ENCODE results near the gene DHRS12. TPM values are rescaled to one million over a fixed set of nuclear protein-coding genes. Genes with fewer than 3 reads are reported as not detected.

DHRS12 gene
- total RNA-seq, 1 experiment from 2014 or later: 6.8 TPM

DNA sequence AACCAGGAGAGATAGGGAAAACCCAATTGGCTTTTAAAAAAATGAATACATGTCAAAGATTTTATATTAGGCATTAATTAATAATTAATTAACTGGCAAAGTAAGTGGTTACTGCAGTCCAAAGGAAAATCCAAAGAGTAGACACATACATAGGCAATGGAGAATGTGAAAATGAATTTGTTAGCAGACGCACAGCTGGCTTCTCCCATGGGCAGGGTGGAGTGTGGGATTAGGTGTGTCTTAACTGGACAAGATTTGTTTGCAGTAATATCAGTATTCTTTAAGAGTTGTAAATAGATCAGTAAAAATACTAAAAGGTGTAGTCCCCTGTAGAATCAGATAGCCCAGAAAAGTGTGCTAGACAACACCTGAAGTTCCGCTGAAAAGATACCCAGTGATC lies 58.7 kb downstream of the DHRS12 start:
- Mint-ChIP-seq H3K27ac (ENCODE audit: low read depth, unreplicated experiment) (no peak overlapping the region), H3K9me3 (ENCODE audit: unreplicated experiment) (no peaks in the 10 kb centered on the region), H3K4me1 (ENCODE audit: insufficient read depth, unreplicated experiment) (no peaks in the 10 kb centered on the region), H3K27me3 (ENCODE audit: insufficient read depth, unreplicated experiment) (no peaks in the 10 kb centered on the region), H3K4me3 (ENCODE audit: unreplicated experiment) (no peak overlapping the region), H3K36me3 (ENCODE audit: insufficient read depth, unreplicated experiment) (peaks cover 81% of the 10 kb centered on the region)
- intact Hi-C loops (cut with micrococcal nuclease): no loop called here
- TF ChIP-seq, protein P1, sequence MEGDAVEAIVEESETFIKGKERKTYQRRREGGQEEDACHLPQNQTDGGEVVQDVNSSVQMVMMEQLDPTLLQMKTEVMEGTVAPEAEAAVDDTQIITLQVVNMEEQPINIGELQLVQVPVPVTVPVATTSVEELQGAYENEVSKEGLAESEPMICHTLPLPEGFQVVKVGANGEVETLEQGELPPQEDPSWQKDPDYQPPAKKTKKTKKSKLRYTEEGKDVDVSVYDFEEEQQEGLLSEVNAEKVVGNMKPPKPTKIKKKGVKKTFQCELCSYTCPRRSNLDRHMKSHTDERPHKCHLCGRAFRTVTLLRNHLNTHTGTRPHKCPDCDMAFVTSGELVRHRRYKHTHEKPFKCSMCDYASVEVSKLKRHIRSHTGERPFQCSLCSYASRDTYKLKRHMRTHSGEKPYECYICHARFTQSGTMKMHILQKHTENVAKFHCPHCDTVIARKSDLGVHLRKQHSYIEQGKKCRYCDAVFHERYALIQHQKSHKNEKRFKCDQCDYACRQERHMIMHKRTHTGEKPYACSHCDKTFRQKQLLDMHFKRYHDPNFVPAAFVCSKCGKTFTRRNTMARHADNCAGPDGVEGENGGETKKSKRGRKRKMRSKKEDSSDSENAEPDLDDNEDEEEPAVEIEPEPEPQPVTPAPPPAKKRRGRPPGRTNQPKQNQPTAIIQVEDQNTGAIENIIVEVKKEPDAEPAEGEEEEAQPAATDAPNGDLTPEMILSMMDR (IDR thresholded peaks at IDR 0.05; ENCODE audit: unreplicated experiment): no peak
- BruUV-seq (replicated peaks): no TSS peak
- ChIA-PET POLR2A (interaction anchor here (0.6 to 2.2 kb wide), 3 partner anchors 18 to 292 kb away, joined by 3 to 4 read pairs (median 3); partner anchors contain the start of gene INTS6), CTCF (no interaction called here)
- no peak for DNase-seq (ENCODE audit: unreplicated experiment)

DNA sequence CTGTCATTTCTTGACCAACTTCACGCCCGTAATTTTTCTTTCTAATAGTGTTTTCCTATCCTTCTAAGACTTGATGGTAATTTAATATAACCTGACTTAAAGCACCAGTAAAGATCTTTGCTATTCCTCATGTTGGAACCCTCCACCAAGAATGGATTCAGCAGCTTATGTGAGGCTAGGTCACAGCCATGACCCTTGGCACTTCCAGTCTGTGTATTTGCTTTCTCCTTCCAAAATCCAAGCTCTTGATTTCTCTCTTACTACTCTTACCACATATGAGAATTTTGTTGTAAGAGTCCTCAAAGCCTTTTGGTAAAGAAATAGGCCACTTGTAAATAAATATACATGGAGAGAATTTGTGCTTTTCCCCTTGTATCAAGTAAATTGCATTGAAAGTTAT lies 61.4 kb downstream of the DHRS12 start:
- H3K4me1 Mint-ChIP-seq (ENCODE audit: insufficient read depth, unreplicated experiment): no peaks in the 10 kb centered on the region
- CTCF ChIA-PET: interaction anchor here (0.6 to 1.4 kb wide), 4 partner anchors 11 to 195 kb away, joined by 3 to 6 read pairs (median 4); no protein-coding TSS in a partner anchor
- H3K27ac Mint-ChIP-seq (ENCODE audit: low read depth, unreplicated experiment): no peak overlapping the region
- intact Hi-C loops (cut with micrococcal nuclease): no loop called here
- H3K9me3 Mint-ChIP-seq (ENCODE audit: unreplicated experiment): no peaks in the 10 kb centered on the region
- H3K27me3 Mint-ChIP-seq (ENCODE audit: insufficient read depth, unreplicated experiment): no peaks in the 10 kb centered on the region
- POLR2A ChIA-PET: interaction anchor here (0.6 to 1.3 kb wide), 5 partner anchors 10 to 51 kb away, joined by 3 to 4 read pairs (median 4); no protein-coding TSS in a partner anchor
- peaks cover 79% of the 10 kb centered on the region for H3K36me3 Mint-ChIP-seq (ENCODE audit: insufficient read depth, unreplicated experiment)
- TF ChIP-seq, protein P1 (IDR thresholded peaks at IDR 0.05; ENCODE audit: unreplicated experiment): no peak
- DNase-seq (ENCODE audit: unreplicated experiment): no peak
- no TSS peak for BruUV-seq (replicated peaks)
- no peak overlapping the region for H3K4me3 Mint-ChIP-seq (ENCODE audit: unreplicated experiment)

DNA sequence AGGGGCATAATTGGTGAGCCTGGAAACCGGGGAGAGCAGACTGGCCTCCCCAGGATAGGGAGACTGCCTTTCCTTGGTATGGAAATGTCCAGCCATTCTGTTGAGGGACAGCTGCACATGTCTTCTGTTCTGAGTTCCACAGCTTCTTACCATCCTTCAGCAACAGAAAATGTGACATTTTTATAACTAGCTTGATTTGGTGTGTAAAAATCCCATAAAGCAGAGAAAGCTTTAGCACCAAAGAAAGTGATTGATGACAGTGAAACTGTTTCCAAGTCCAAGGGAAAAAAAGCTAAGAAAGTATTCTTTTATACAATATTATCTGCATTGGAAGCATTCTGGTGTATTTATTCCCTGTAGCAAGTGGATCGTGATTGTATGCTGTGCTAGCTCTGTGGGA lies 61.9 kb downstream of the DHRS12 start:
- Mint-ChIP-seq H3K4me1 (ENCODE audit: insufficient read depth, unreplicated experiment) (no peaks in the 10 kb centered on the region), H3K9me3 (ENCODE audit: unreplicated experiment) (no peaks in the 10 kb centered on the region), H3K4me3 (ENCODE audit: unreplicated experiment) (no peak overlapping the region), H3K36me3 (ENCODE audit: insufficient read depth, unreplicated experiment) (peaks cover 77% of the 10 kb centered on the region), H3K27me3 (ENCODE audit: insufficient read depth, unreplicated experiment) (no peaks in the 10 kb centered on the region), H3K27ac (ENCODE audit: low read depth, unreplicated experiment) (no peak overlapping the region)
- CTCF ChIA-PET: interaction anchor here (0.5 to 1.4 kb wide), 9 partner anchors 11 to 310 kb away, joined by 3 to 6 read pairs (median 5); no protein-coding TSS in a partner anchor
- no peak for DNase-seq (ENCODE audit: unreplicated experiment)
- TF ChIP-seq, protein P1 (IDR thresholded peaks at IDR 0.05; ENCODE audit: unreplicated experiment): no peak
- BruUV-seq (replicated peaks): no TSS peak
- intact Hi-C loops (cut with micrococcal nuclease): no loop called here
- POLR2A ChIA-PET: interaction anchor here (0.6 to 1.4 kb wide), 6 partner anchors 10 to 51 kb away, joined by 3 to 4 read pairs (median 4); no protein-coding TSS in a partner anchor

DNA sequence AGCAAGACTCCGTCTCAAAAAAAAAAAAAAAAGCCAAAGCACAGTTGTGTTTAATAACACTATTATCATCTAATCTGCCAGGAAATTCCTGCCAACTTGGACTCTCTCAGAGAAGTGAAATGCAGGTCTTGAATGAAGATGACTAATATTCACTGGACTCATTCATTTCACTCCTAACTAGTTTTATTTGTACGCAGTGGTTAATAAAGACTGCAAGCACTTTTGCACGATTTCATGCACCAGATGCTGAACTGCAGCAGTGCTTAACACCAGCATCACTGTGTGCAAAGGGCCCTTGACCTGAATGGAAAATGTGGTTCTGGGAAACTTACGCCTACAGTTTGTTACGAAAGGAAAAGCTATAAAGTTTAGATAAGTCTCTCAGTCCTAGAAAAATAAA lies 63.3 kb downstream of the DHRS12 start:
- ChIA-PET CTCF (interaction anchor here (0.8 to 1.4 kb wide), 4 partner anchors 8 to 115 kb away, joined by 3 to 5 read pairs (median 5); no protein-coding TSS in a partner anchor), POLR2A (interaction anchor here (0.6 to 1.4 kb wide), 4 partner anchors 30 to 288 kb away, joined by 3 to 4 read pairs (median 3); partner anchors contain the start of gene INTS6)
- H3K27ac Mint-ChIP-seq (ENCODE audit: low read depth, unreplicated experiment): peak overlapping the region; percentile 39
- TF ChIP-seq, protein P1 (IDR thresholded peaks at IDR 0.05; ENCODE audit: unreplicated experiment): no peak
- no TSS peak for BruUV-seq (replicated peaks)
- DNase-seq (ENCODE audit: unreplicated experiment): no peak
- intact Hi-C loops (cut with micrococcal nuclease): no loop called here
- peaks cover 65% of the 10 kb centered on the region for H3K36me3 Mint-ChIP-seq (ENCODE audit: insufficient read depth, unreplicated experiment)
- no peaks in the 10 kb centered on the region for H3K9me3 Mint-ChIP-seq (ENCODE audit: unreplicated experiment)
- no peak overlapping the region for H3K4me3 Mint-ChIP-seq (ENCODE audit: unreplicated experiment)
- H3K4me1 Mint-ChIP-seq (ENCODE audit: insufficient read depth, unreplicated experiment): no peaks in the 10 kb centered on the region
- no peaks in the 10 kb centered on the region for H3K27me3 Mint-ChIP-seq (ENCODE audit: insufficient read depth, unreplicated experiment)

All from MCF 10A (cell line).